ENCODE results near the gene NPFFR1.
"Not testable (repeated sequence)": the region's sequence is repeated elsewhere in the genome, so short reads cannot be mapped to it uniquely, and the experiment has no call there.

NPFFR1 gene

DNA sequence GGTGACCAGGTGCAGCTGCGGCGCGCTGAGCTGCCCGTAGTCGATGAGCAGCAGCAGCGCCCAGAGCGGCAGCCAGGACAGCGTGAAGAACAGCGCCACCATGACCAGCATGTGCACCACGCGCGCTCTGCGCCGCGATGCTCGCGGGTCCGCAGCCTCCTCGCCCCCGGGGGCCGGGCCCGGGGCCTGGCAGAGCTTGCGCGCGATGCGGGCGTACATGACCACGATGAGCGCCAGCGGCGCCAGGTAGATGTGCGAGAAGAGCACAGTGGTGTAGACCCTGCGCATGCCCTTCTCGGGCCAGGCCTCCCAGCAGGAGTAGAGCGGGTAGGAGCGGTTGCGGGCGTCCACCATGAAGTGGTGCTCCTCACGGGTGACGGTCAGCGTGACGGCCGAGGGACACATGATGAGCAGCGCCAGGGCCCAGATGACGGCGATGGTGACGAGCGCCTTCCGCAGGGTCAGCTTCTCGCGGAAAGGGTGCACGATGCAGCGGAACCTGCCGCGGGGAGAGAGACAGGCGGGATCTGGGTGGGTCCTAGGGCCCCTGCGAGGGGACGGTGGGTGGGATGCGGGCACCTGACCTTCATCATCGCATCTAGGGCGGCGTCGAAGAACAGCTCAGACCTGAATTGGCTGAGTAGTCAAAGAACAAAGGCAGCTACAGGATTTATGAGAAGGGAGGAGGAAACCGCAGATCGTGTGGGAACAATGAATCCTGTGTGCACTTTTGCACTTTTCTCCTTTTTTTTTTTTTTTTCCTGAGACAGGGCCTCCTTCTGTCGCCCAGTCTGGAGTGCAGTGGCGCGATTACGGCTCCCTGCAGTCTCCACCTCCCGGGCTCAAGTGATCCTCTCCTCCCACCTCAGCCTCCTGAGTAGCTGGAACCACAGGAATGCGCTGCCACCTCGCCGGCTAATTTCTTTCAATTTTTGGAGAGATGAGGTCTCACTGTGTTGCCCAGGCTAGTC is 28.2 kb downstream of the NPFFR1 start:
- DNase-seq: peak; percentile 76

DNA sequence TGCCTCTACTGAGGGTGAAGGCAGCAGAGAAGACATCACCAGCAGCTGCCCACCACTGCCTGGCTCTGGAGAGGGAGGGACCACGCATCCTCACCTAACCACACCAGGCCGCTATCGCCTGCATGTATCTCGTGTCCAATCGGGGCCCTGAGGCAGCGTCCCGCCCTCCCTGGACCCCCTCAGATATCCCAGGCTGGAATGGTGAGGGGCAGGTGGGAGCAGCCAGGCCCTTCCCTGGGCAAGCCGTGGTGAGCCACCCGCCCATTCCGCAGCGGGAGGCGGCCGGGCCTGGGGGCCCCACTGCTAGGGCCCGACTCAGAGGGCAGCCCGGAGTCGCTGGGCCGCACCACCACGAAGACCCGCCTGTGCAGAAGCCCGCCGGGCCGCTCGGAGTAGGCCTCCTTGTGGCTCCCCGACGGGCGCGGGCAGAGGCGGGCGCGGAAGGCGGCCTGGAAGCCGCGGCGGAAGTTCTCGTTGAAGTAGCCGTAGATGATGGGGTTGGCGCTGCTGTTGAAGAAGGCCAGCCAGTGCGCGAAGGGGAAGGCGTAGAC is 29.0 kb downstream of the NPFFR1 start:
- no peak for DNase-seq

DNA sequence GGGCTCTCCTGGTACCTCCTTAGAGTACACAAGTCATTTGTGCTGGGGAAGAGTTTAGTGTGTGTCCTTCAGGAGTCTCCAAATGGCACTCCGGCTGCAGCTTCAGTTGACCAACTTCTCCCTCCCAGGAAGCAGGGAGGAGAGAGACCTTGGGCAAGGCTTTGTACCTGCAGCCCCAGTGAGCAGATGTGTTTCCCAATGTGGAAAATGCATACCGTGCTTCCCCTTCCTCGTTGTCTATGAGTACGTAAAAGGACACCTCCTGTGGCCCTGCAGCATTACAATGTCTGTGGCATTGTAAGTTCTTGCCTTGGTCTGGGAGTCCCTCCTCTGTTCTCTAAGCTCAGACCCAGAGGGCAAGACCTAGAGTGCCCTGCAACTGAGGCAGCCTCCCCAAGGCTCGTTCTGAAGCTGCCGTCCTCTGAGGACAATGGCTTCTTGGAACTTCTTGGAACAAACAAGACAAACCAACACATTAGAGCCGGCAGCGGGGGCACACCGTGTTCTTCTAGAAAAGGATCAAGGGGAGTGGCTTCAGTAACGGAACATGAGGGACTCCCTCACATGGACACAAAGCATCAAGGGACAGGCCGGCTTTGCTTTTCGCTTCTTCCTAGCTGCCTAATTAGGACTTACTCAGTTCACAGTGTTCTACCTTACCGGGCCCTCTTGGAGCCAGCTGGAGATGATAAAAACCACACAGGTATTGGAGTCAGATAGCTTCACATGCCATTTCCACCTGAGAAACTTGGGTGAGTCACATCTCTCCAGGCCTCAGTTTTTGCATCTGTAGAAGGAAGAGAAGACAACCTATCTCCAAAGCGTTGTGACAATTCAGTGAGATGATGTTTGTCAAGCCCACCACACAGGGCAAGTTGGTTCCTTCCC is 29.7 kb downstream of the NPFFR1 start:
- DNase-seq: no peak

DNA sequence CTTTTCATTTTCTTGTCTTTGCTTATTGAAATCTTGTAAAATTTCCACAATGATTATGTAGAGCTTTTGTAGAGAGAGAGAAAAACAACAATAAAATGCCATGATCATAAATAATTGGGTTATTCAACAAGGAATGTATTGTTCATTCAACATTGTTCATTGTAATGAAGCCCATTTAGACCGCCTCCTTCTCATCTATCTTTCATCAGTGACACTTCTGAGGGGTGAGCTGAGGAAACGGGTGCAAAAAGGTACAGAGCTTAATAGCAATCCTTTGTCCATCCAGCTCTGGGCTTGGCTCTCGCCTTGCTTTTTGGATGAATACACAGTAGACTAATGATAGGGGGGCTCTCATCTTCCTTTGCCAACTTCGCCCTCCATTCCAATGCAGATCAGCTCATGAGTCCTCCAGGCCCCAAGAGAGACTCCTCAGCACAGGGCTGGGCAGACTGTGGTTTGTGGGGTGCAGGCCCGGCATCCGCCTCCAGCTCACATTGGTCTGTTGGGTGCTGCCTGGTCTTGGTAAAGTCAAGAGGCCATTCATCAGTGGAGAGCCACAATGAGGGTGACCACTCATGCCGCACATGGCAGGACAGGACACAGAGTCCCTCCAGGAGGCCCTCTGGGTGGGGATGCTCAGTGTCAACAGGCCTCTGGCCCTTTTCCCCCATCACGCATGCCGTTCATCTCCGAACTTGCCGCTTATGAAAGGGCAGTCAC is 32.7 kb downstream of the NPFFR1 start:
- no peak for DNase-seq

DNA sequence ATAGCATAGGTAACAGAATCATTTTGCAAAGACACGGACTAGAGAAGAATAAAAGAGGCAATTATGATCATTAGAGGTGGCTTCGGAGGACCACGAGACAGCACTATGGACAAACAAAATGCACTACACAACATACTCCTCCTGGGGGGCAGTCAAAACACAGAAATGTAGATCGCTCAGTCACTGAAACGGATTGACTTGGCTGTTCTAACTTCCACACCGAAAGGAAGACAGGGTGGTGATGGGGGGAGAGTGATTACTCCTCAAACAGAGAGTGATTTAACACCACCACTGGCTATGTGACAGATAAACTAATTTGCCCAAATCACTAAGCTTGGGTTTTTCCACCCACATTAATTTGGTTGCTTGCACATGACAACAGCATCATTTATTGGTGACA is 36.4 kb downstream of the NPFFR1 start:
- no peak for DNase-seq

DNA sequence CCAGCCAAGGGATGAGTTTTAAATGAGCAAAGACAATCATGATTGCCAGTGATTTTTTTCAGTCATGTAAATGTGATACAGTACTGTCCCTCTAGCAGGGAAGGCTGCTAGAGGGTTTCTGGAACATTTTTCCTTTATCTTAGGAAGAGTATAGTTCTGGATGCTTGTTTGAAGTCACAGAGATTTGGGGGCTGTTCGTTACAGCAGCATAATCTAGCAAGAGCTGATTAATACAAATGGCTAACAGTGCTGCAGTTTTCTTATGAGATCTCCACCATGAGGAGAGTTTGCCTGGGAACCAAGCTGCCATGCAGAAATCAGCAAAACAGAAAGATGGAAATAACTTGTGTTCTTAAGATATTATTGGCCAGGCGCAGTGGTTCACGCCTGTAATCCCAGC is 42.7 kb downstream of the NPFFR1 start:
- no peak for DNase-seq

DNA sequence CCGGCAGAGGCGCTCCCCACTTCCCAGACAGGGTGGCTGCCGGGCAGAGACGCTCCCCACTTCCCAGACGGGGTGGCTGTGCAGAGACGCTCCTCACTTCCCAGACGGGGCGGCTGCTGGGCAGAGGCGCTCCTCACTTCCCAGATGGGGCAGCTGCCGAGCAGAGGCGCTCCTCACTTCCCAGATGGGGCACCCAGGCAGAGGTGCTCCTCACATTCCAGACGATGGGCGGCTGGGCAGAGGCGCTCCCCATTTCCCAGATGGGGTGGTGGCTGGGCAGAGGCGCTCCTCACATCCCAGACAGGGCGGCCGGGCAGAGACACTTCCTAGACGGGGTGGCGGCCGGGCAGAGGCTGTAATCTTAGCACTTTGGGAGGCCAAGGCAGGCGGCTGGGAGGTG is 43.8 kb downstream of the NPFFR1 start:
- DNase-seq: not testable (repeated sequence)

DNA sequence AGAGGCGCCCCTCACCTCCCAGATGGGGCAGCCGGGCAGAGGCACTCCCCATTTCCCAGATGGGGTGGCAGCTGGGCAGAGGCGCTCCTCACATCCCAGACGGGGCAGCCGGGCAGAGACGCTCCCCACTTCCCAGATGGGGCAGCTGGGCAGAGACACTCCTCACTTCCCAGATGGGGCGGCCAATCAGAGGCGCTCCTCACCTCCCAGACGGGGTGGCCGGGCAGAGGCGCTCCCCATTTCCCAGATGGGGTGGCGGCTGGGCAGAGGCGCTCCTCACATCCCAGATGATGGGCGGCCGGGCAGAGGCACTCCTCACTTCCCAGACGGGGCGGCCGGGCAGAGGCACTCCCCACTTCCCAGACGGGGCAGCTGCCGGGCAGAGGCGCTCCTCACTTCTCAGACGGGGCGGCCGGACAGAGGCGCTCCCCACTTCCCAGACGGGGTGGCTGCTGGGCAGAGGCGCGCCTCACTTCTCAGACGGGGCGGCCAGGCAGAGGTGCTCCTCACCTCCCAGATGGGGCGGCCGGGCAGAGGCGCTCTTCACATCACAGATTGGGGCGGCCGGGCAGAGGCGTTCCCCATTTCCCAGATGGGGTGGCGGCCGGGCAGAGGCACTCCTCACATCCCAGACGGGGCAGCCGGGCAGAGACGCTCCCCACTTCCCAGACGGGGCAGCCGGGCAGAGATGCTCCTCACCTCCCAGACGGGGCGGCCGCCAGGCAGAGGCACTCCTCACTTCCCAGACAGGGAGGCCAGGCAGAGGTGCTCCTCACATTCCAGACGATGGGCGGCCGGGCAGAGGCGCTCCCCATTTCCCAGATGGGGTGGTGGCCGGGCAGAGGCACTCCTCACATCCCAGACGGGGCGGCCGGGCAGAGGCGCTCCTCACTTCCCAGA is 44.5 kb downstream of the NPFFR1 start:
- DNase-seq: not testable (repeated sequence)

DNA sequence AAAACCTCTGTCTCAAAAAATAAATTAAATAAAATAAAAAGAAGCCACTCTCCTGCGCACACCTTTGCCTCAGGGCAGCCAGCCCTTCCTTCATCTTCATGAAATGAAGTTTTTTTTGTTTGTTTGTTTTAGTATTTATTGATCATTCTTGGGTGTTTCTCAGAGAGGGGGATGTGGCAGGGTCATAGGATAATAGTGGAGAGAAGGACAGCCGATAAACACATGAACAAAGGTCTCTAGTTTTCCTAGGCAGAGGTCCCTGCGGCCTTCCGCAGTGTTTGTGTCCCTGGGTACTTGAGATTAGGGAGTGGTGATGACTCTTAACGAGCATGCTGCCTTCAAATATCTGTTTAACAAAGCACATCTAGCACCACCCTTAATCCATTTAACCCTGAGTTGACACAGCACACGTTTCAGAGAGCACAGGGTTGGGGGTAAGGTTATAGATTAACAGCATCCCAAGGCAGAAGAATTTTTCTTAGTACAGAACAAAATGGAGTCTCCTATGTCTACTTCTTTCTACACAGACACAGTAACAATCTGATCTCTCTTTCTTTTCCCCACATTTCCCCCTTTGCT is 45.8 kb downstream of the NPFFR1 start:
- DNase-seq: not testable (repeated sequence)

DNA sequence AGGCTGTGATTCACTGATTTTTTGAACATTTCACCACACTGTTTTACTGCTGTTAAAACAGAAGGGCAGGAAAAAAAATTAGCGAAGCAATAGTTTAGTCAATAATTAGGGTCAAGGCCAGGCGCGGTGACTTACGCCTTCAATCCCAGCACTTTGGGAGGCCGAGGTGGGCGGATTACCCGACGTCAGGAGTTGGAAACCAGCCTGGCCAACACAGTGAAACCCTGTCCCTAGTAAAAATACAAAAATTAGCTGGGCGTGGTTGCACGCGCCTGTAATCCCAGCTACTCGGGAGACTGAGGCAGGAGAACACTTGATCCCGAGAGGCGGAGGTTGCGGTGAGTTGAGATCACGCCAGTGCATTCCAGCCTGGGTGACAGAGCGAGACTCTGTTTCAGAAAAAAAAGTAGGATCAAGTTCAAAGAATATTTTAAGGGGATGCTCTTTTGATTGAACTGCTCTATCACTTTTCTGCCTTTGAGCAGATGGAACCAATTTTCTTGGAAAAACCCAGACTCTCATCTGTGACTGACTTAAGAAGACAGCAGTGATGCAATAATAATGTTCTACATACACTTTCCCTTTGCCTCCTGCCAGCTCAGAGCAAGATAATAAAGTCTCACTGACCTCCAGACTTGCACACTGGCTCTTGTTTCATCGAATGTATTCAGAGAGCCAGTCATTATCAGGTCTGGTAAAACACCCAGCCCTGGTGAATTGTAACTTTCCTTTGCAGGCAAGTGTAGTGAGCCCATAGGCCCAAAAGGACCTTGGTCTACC is 48.9 kb downstream of the NPFFR1 start:
- DNase-seq: no peak

DNA sequence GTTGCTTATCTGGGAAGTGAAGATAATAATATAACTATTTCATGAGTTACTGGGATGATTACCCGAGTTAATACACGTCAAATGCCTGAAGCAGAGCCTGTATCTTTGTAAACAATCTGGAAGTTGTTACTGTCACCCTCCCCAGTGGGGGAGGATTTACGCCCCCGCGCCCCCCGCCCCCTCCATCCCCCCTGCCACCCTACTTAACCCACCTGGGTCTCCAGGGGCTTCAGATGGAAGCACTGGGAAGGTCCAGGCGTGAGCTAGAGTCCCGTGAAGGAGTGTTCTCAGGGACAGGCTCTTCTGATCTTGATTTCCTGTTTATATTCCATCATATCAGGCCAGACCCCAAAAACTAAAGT is 49.9 kb downstream of the NPFFR1 start:
- DNase-seq: no peak

DNA sequence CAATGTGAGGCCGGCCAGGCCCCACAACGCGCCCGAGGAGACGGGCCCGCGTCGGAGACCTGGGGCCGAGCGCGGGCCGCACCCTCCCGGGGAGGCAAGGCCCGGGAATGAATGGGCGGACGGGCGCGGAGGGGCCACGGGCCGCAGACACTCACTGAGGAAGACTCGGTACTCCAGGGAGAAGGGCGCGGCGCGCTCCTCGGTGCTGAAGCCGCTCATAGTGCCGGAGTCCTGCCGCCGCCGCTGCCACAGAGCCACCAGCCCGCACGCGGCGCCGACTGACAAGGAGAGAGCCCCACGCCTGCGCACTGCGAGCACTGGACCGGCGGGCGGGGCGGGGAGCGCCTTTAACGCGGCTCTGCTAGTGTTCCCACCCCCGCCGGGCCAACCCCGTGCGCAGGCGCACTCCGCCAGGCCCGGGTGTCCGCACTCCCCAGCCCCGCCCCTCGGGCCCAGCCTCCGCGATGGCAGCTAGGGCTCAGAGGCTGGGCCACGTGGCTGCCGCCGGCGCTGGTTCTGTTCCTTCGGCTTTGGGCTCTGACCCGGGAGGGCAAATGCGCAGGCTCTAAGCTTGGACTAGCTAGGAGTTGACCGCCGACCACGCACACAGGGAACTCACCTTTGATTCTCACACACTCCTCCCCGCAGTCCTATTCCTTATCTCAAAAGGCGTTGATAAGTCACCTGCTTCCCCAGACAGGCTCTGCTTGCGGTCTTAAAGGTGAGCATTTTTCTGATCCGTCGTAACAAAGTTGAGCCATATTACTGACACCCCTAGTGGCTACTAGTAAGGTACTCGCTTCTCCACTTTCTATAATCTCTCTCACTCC is 50.5 kb downstream of the NPFFR1 start, which contains the start of gene PPA1:
PPA1 (minus strand) TSS at position 321 of the 830 bp plus-strand sequence; CDS start at position 219, 102 bp downstream.
- peak; percentile 94 for DNase-seq

DNA sequence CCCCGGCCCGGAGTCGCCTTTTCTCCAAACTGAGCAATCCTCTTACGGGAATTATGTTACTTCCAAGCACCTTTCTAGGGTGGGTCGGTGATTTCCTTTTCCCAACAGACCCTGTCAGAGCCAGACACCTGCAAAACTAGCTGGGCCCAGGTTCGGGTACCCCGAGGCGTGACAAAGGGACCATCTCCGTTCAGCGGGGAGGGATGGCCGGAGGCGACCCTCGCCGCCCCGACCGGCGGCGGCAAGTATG is 51.0 kb downstream of the NPFFR1 start:
- DNase-seq: no peak

DNA sequence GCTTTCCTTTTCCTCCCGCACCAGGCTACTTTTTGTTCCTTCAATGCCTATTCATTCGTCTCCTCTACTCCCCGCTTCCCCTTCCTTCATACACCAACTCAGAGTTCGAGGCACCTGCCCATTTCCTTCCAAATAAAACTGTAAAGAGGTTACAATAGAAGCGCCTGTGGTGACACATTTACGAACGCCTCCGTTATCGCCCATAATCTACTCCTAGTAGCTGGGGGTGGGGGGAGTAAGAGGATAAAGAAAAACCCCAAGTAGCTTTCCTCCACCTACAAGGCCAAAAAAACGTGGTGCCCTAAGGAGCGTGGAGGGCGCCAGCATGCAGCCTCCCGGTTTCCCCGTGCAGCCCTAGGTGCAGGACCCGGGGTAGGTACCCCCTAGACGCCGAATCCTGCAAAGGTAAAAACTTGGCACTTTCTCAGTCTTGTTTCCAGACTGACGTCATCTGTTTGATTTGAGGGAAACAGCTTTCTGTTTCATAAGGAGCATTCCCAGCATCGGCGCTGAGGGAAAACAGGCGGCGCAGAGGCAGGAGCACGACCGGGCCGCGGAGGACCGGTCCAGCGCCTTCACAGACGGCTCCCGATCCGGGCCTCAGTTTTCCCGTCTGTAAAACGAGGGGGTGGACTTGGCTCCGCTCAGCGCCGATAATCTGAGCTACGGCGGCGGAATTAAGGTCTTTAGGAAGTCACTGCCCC is 51.5 kb downstream of the NPFFR1 start:
- DNase-seq: peak; percentile 78

DNA sequence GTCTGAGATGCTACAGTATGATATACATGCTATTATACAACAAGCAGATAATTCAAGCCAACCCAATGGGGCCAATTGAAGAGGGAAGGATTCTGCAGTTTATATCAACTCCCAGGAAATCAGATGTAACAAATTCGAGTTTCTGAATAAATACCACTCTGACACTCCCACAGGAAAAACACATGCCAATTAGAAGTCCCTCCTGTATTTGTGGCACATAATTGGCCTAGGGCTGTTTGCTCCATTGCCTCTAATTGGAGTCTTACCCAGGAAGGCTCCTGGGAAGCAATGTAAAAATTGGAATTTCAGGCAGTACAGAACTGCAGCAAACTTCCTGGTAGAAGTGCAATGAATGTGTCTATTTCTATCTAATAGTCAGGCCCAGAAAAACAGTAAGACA is 55.3 kb downstream of the NPFFR1 start:
- DNase-seq: no peak

DNA sequence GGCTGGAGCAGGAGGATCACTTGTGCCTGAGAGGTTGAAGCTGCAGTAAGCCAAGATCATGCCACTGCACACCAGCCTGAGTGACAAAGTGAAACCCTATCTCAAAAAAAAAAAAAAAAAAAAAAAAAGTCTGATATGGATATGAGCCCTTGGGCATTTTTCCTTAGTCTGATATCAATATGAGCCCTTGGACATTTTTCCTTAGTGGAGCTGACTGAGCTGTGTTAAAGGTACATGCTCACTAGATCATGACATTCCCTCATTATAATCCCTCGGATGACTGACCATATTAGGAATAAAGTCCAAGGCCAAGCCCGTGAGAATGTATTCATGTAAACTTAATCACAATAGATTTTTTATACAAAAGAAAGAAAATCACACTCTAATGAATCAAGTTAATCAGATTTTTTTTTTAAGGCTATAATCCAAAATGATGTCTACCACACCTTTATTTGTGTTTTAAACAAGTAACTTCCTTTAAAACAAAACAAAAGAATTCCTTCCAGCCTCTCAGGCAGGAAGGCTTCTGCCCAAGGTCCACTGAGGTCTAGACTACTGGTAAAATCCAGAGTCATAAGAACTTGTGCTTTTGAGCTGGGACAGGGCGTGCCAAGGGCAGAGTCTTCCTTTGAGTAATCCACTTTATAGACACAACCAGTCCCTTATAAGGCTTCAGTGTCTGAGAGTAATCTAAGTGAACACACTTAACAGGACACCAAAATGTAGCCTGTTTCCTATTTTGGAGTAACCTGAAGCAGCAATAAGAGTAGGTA is 56.1 kb downstream of the NPFFR1 start:
- no peak for DNase-seq

DNA sequence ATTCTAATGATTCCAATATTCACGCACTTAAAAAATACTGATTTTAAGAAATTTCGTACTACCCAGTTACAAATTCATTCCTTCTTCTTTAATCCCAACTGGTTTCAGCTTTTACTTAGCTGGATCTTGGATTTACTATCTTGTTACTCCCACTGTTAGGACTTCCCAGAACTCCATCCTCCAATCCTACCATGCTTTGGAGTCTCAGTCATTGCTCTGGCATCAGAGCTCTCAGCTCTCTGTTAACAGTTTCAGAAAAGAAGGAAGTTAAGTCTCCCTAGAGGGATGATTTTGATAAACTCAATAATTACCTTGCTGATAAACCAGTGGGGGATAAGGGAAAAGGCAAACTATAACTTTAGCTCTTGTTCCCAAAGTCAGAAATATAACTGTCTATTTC is 60.1 kb downstream of the NPFFR1 start:
- DNase-seq: no peak
